Measurements from ENCODE around the gene MFSD6L.

GRCh38 chr17:8762012-8762411 is 37.2 kb downstream of the MFSD6L start:
- no peak for TF ChIP-seq CTCF (conservative IDR thresholded peaks at IDR 0.05; ENCODE audit: low read length)
- no peak for TF ChIP-seq EZH2phosphoT487 (IDR thresholded peaks at IDR 0.05; ENCODE audit: borderline replicate concordance)

Data from Loucy (cell line).